IgD-negative memory B cell (primary cell): Measurements from ENCODE around the gene TMEM270. TPM values are rescaled to one million over a fixed set of nuclear protein-coding genes. Genes with fewer than 3 reads are reported as not detected.
"Not testable (repeated sequence)": the region's sequence is repeated elsewhere in the genome, so short reads cannot be mapped to it uniquely, and the experiment has no call there.

ENCODE experiments used
- H3K27ac Mint-ChIP-seq, 3 donors: one replicate each; pipeline ENCODE4 v1.8.0; 2020 to 2022; ENCODE audit warnings: mild to moderate bottlenecking in 3 of 3, mixed read lengths in 3 of 3, moderate library complexity in 1 of 3
- H3K27me3 Mint-ChIP-seq: one replicate; pipeline ENCODE4 v1.8.0; 2021; ENCODE audit warnings: mixed read lengths
- H3K36me3 Mint-ChIP-seq: one replicate; pipeline ENCODE4 v1.8.0; 2020; ENCODE audit warnings: mild to moderate bottlenecking, mixed read lengths
- H3K4me1 Mint-ChIP-seq, 3 donors: one replicate each; pipeline ENCODE4 v1.8.0; 2020 to 2022; ENCODE audit warnings: mixed read lengths in 3 of 3, mild to moderate bottlenecking in 1 of 3
- H3K4me3 Mint-ChIP-seq, 4 donors: one replicate each; pipeline ENCODE4 v1.8.0; 2020 to 2022; ENCODE audit warnings: mild to moderate bottlenecking in 4 of 4, mixed read lengths in 4 of 4, moderate library complexity in 3 of 4
- H3K9me3 Mint-ChIP-seq, 3 donors: one replicate each; pipeline ENCODE4 v1.8.0; 2020 to 2021; ENCODE audit warnings: mixed read lengths in 3 of 3, mild to moderate bottlenecking in 1 of 3
- polyA plus RNA-seq: library from polyadenylated mRNA; unstranded; fragments of 300-500 nt; fragmentation: Illumina TruSeq; gene quantifications from one replicate; pipeline ENCODE4 v1.2.3, GENCODE V29; 2021

TMEM270 gene, protein sequence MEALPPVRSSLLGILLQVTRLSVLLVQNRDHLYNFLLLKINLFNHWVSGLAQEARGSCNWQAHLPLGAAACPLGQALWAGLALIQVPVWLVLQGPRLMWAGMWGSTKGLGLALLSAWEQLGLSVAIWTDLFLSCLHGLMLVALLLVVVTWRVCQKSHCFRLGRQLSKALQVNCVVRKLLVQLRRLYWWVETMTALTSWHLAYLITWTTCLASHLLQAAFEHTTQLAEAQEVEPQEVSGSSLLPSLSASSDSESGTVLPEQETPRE
- polyA plus RNA-seq, result not detected

- Mint-ChIP-seq H3K4me1 (peaks cover 2 to 5% (median 3%) of the 10 kb centered on the region in 3 donors), H3K4me3 (no peak within 1 kb of the TSS), H3K27me3 (peaks cover 12% of the 10 kb centered on the region), H3K36me3 (peaks cover 3% of the 10 kb centered on the region), H3K9me3 (peaks cover 0 to 3% (median 0%) of the 10 kb centered on the region in 3 donors), H3K27ac (peak within 1 kb of the TSS in 1 of 3 donors; percentile 61)
Measured at GRCh38 chr7:73860859-73861258, at the start of gene TMEM270. Gene TMEM270, plus strand, starts transcription at chr7:73861159. Its CDS starts 36 bp downstream, at chr7:73861195.

- H3K4me1 Mint-ChIP-seq, result peaks cover 0 to 2% (median 0%) of the 10 kb centered on the region in 3 donors
- H3K36me3 Mint-ChIP-seq, result no peaks in the 10 kb centered on the region
Measured at GRCh38 chr7:73811760-73812168, 49.2 kb upstream of the TMEM270 start.

GRCh38 chr7:73812996-73813395 is 48.0 kb upstream of the TMEM270 start:
- H3K9me3 Mint-ChIP-seq, result peaks cover 2 to 16% (median 10%) of the 10 kb centered on the region in 3 donors

More at GRCh38 chr7:73811760-73812168, 49.2 kb upstream of the TMEM270 start:
- Mint-ChIP-seq H3K4me3 (no peak overlapping the region), H3K9me3 (peaks cover 2 to 16% (median 10%) of the 10 kb centered on the region in 3 donors), H3K27me3 (peaks cover 9% of the 10 kb centered on the region), H3K27ac (no peak overlapping the region)

DNA sequence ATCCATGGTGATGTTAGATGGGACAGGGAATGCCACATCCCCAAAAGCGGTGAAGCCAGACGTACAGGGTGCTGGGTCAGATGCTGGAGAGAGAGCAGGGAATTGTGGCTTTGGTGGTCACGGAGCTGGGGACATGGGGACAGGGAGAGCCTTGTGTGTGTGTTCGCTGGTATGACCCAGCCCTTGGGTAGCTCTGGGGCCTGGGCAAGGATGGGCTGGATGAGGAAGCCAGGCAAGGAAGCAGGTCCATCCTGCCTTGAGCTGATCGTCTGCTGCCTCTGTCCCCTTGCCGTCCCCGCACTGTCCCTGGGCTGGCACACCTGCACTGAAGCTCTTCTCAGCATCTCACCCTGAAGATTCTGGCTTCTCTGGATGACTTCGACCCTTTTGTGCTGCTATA is 45.5 kb upstream of the TMEM270 start:
- no peak overlapping the region for H3K27ac Mint-ChIP-seq
- H3K36me3 Mint-ChIP-seq, result peaks cover 2% of the 10 kb centered on the region
- H3K9me3 Mint-ChIP-seq, result peaks cover 2 to 16% (median 10%) of the 10 kb centered on the region in 3 donors
- H3K4me1 Mint-ChIP-seq, result peaks cover 0 to 4% (median 0%) of the 10 kb centered on the region in 3 donors
- no peak overlapping the region for H3K4me3 Mint-ChIP-seq
- H3K27me3 Mint-ChIP-seq, result peaks cover 9% of the 10 kb centered on the region

More at GRCh38 chr7:73812996-73813395, 48.0 kb upstream of the TMEM270 start:
- Mint-ChIP-seq H3K4me1 (peaks cover 0 to 2% (median 0%) of the 10 kb centered on the region in 3 donors), H3K27ac (no peak overlapping the region), H3K4me3 (no peak overlapping the region), H3K36me3 (peaks cover under 1% of the 10 kb centered on the region), H3K27me3 (peaks cover 9% of the 10 kb centered on the region)

DNA sequence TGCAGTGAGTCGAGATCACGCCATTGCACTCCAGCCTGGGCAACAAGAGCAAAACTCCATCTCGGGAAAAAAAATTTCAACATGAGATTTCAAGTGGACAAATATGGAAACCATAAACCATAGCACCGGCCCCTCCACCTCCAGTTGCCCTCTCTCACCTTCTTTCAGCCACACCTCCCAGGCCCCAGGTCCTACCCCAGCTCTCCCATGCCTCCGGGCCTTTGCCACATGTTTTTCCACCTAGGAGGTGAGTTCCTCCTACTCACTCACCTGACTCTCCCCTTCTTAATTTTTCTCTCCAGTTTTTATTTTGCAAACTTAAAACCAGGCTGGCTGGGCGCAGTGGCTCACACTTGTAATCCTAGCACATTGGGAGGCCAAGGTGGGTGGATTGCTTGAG is 43.8 kb upstream of the TMEM270 start:
- Mint-ChIP-seq H3K27me3 (peaks cover 4% of the 10 kb centered on the region), H3K9me3 (peaks cover 2 to 16% (median 10%) of the 10 kb centered on the region in 3 donors), H3K4me3 (no peak overlapping the region), H3K4me1 (peaks cover 0 to 6% (median 0%) of the 10 kb centered on the region in 3 donors), H3K27ac (no peak overlapping the region), H3K36me3 (peaks cover 5% of the 10 kb centered on the region)

DNA sequence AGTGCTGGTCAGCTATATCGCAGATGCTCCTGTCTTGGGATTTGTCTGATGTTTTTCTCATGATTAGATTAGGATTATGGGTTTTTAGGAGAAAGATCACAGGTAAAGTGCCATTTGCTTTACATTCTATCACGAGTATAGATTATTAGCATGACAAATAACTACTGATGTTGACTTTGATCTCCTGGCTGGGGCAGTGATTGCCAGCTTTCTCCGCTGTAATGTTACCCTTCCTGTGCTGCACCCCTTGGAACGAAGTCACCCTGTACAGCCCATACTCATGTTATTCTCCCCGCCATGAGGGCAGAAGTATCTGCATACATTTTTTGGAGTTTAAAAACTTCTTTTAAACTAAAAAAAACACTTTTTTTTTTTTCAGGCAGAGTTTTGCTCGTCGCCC is 40.9 kb upstream of the TMEM270 start:
- H3K27me3 Mint-ChIP-seq, result peaks cover 5% of the 10 kb centered on the region
- peaks cover 0 to 7% (median 0%) of the 10 kb centered on the region in 3 donors for H3K4me1 Mint-ChIP-seq
- H3K27ac Mint-ChIP-seq, result no peak overlapping the region
- peaks cover 5% of the 10 kb centered on the region for H3K36me3 Mint-ChIP-seq
- no peak overlapping the region for H3K4me3 Mint-ChIP-seq
- H3K9me3 Mint-ChIP-seq, result peaks cover 0 to 2% (median 0%) of the 10 kb centered on the region in 3 donors

GRCh38 chr7:73821597-73822285 is 39.2 kb upstream of the TMEM270 start:
- H3K36me3 Mint-ChIP-seq, H3K4me1 Mint-ChIP-seq, H3K27ac Mint-ChIP-seq, H3K9me3 Mint-ChIP-seq, H3K4me3 Mint-ChIP-seq, H3K27me3 Mint-ChIP-seq: not testable (repeated sequence)

DNA sequence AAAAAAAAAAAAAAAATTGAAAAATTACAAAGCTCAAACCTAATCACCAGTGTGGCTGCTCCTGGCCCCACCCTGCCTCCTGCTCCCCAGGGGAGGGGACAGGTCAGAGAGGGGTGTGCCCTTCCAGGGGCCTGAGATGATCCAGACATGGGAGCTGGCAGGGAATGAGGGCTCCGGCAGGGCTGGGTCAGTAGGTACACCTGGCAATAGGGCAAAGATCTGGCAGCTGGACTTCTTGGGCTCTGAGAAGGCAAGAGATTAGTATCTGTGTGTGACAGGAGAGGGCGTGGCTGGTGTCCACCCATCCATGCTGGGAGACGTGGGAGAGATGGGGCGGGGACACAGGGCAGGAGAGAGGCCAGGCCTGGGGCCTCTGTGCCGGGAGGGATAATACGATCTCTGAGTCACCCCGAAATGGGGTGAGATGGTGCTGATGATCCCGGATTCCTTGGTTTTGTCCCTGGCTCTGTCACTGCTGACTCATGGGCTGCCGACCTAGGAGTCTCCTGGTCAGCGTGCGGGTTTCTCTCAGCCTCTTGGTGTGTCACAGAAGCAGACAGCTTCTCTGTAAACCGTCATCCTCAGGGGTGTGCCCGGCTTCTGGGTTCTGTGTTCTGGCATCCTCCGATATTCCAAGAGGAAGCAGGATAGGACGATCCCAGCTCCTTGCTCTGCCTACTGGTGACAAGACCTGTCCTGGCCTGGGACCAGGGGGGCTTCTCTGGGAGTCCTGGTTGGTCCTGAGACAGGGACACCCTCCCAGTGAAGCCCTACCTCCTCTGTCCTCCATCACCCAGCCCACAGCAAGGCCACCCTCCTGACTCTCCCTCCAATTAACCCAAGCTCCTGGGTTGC is 38.4 kb upstream of the TMEM270 start:
- no peaks in the 10 kb centered on the region for H3K9me3 Mint-ChIP-seq
- peak overlapping the region in 1 of 4 donors; percentile 14 for H3K4me3 Mint-ChIP-seq
- H3K27ac Mint-ChIP-seq, result no peak overlapping the region
- peaks cover 8% of the 10 kb centered on the region for H3K27me3 Mint-ChIP-seq
- H3K36me3 Mint-ChIP-seq, result peaks cover 5% of the 10 kb centered on the region
- peaks cover 11 to 18% (median 11%) of the 10 kb centered on the region in 3 donors for H3K4me1 Mint-ChIP-seq

DNA sequence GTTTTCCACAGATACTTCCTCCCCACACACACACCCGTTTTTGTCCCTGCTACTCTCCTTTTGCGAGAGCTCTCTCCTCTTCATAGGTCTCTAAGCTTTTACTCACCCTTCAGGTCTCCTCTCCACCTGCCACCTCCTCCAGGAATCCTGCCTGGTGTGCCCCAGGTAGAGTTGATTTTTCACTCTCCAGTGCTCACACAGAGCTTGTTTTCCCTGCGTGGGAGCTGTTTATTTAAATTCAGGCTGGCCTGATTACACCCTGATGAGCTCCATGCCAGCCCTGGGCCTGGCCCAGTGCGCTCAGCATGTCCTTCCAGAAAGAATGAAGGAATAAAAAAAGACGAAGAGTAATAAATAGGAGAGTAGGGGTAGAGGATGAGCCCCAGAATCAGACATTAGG is 37.7 kb upstream of the TMEM270 start:
- Mint-ChIP-seq H3K4me3 (no peak overlapping the region), H3K27me3 (peaks cover 11% of the 10 kb centered on the region), H3K9me3 (no peaks in the 10 kb centered on the region), H3K36me3 (peaks cover 3% of the 10 kb centered on the region), H3K27ac (no peak overlapping the region), H3K4me1 (peaks cover 13 to 22% (median 16%) of the 10 kb centered on the region in 3 donors)

GRCh38 chr7:73823873-73824592 is 36.9 kb upstream of the TMEM270 start:
- H3K27me3 Mint-ChIP-seq, result peaks cover 13% of the 10 kb centered on the region
- no peak overlapping the region for H3K27ac Mint-ChIP-seq
- peaks cover 13 to 26% (median 17%) of the 10 kb centered on the region in 3 donors for H3K4me1 Mint-ChIP-seq
- H3K9me3 Mint-ChIP-seq, result no peaks in the 10 kb centered on the region
- peaks cover 3% of the 10 kb centered on the region for H3K36me3 Mint-ChIP-seq
- H3K4me3 Mint-ChIP-seq, result no peak overlapping the region

- peaks cover 3% of the 10 kb centered on the region for H3K36me3 Mint-ChIP-seq
- H3K27ac Mint-ChIP-seq, result no peak overlapping the region
- no peaks in the 10 kb centered on the region for H3K9me3 Mint-ChIP-seq
- H3K4me1 Mint-ChIP-seq, result peaks cover 13 to 25% (median 17%) of the 10 kb centered on the region in 3 donors
- H3K4me3 Mint-ChIP-seq, result no peak overlapping the region
- H3K27me3 Mint-ChIP-seq, result peaks cover 13% of the 10 kb centered on the region
Measured at GRCh38 chr7:73824986-73825385, 36.0 kb upstream of the TMEM270 start.

- H3K27ac Mint-ChIP-seq, result no peak overlapping the region
- H3K4me1 Mint-ChIP-seq, result peaks cover 13 to 22% (median 17%) of the 10 kb centered on the region in 3 donors
Measured at GRCh38 chr7:73827567-73828106, 33.3 kb upstream of the TMEM270 start.

DNA sequence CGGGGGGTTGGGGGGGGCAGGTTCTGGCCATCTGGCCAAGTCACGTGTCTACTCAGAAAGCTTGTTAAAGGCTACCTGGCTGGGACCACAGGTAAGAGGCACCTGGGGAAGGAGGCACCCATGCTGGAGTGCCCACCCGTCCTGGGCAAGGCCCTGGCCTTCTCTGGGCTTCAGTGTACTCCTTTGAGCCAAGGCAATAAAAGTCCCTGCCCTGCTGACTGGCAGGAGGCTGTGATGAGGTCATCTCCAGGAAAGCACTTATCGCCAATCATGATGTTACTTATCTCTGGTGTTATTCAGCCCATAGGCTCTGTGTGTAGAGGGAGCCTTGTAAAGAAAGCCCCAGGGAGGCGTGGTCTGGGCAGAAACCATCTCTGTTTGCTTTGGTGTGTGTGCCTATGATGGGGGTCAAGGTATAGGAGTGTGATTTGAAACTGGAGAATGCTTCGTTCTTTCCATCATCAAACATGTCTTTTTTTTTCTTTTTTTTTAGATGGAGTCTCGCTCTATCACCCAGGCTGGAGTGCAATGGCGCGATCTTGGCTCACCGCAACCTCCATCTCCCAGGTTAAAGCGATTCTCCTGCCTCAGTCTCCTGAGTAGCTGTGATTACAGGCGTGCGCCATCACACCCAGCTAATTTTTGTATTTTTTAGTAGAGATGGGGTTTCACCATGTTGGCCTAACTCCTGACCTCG is 32.7 kb upstream of the TMEM270 start:
- Mint-ChIP-seq H3K9me3 (no peaks in the 10 kb centered on the region), H3K4me3 (peak overlapping the region in 1 of 4 donors; percentile 65), H3K27me3 (peaks cover 11% of the 10 kb centered on the region), H3K4me1 (peaks cover 13 to 22% (median 17%) of the 10 kb centered on the region in 3 donors), H3K27ac (no peak overlapping the region), H3K36me3 (no peaks in the 10 kb centered on the region)

More at GRCh38 chr7:73827567-73828106, 33.3 kb upstream of the TMEM270 start:
- Mint-ChIP-seq H3K36me3 (no peaks in the 10 kb centered on the region), H3K27me3 (peaks cover 13% of the 10 kb centered on the region), H3K9me3 (no peaks in the 10 kb centered on the region), H3K4me3 (peak overlapping the region in 2 of 4 donors; percentile 5 to 28)
